MM.1S (cell line): ENCODE results near the gene SEPTIN7.

Source experiments
- CTCF ChIP-seq: fragments of 300-600 bp; sonication (generic); IDR thresholded peaks from 2 replicates; pipeline ENCODE4 v1.5.1; 2016; ENCODE audit warnings: antibody characterized with exemption, low read length, mixed read lengths
- EZH2 ChIP-seq: fragments of 300-600 bp; sonication (generic); optimal IDR thresholded peaks from 2 replicates; pipeline ENCODE3; 2017; ENCODE audit warnings: low read depth, mild to moderate bottlenecking, antibody characterized with exemption, low read length, mixed read lengths
- EZH2phosphoT487 ChIP-seq: fragments of 300-600 bp; sonication (generic); IDR thresholded peaks from 2 replicates; pipeline ENCODE4 v1.6.1; 2018; ENCODE audit warnings: antibody characterized with exemption, low read length

- TF ChIP-seq CTCF (no peak), EZH2phosphoT487 (no peak), EZH2 (no peak)
These were observed 49.1 kb downstream of the SEPTIN7 start for GRCh38 chr7:35849954-35850353.
